Endothelial cell of umbilical vein (primary cell): ENCODE measurements around the gene RRP36. TPM values are rescaled to one million over a fixed set of nuclear protein-coding genes. Genes with fewer than 3 reads are reported as not detected.

Experiments used
- BruUV-seq: library from RNA; stranded (reverse); fragments of 400-500 nt; replicated peaks from 2 replicates; lab custom pipeline; 2021; lab: Mats Ljungman, UMichigan
- CTCF ChIA-PET: fragments of 300-600, 350-600 bp; sonication (Branson Sonifier 250); formaldehyde crosslinking; loops from one replicate; lab custom pipeline; 2021; ENCODE audit warnings: antibody characterized with exemption, inconsistent platforms; lab: Charles Lee
- POLR2A ChIA-PET: fragments of 300-600, 350-600 bp; sonication (Branson Sonifier 250); formaldehyde crosslinking; loops from one replicate; lab custom pipeline; 2021; ENCODE audit warnings: antibody characterized with exemption, inconsistent platforms; lab: Charles Lee
- DNase-seq: peaks from one replicate; pipeline ENCODE4 v3.0.0-alpha.2; 2011; ENCODE audit warnings: low read depth, low spot score
- FAIRE-seq: peaks from 2 replicates; lab custom pipeline; 2011; peaks lifted over from hg19 to GRCh38; lab: Jason Lieb, UNC
- H2AFZ ChIP-seq: 2 replicates; pipeline ENCODE4 v1.6.0; 2012; ENCODE audit warnings: low read depth, low read length, control low read depth, inconsistent platforms
- H3K27ac ChIP-seq: 2 replicates; pipeline ENCODE4 v1.5.1; 2011; ENCODE audit warnings: low read depth, mild to moderate bottlenecking, control low read depth, low read length, moderate library complexity; ENCODE audit not compliant: insufficient read depth
- H3K27me3 ChIP-seq, 2 experiments: 2 replicates each; pipeline versions ENCODE4 v1.6.0 to v1.6.1; 2011; ENCODE audit warnings: low read length in 2 of 2, mixed read lengths in 1 of 2; ENCODE audit not compliant: control insufficient read depth in 2 of 2, insufficient read depth in 2 of 2
- H3K36me3 ChIP-seq, 2 experiments: 2 replicates in 1 of 2; 3 replicates in 1 of 2; pipeline ENCODE4 v1.5.1; 2011; ENCODE audit warnings: low read length in 2 of 2, mild to moderate bottlenecking in 1 of 2, moderate library complexity in 1 of 2; ENCODE audit not compliant: control insufficient read depth in 2 of 2, insufficient read depth in 2 of 2; ENCODE audit errors: extremely low read depth in 1 of 2
- H3K4me1 ChIP-seq: 3 replicates; pipeline ENCODE4 v1.5.1; 2011; ENCODE audit warnings: mild to moderate bottlenecking, low read length; ENCODE audit not compliant: control insufficient read depth, insufficient read depth; ENCODE audit errors: extremely low read depth
- H3K4me2 ChIP-seq: 2 replicates; pipeline ENCODE4 v1.6.1; 2011; ENCODE audit warnings: low read length, control low read depth, mixed read lengths; ENCODE audit not compliant: insufficient read depth
- H3K4me3 ChIP-seq, 3 experiments: fragments of 200-600 bp in 1 of 3; sonication (generic), shearing (Covaris generic) in 1 of 3; replicated peaks in 1 of 3; 2 replicates each; pipeline ENCODE4 v1.5.1; 2011 to 2016; ENCODE audit warnings: control low read depth in 3 of 3, low read length in 3 of 3, mild to moderate bottlenecking in 2 of 3, inconsistent platforms in 1 of 3, low read depth in 1 of 3, moderate library complexity in 1 of 3; ENCODE audit not compliant: insufficient read depth in 1 of 3
- H3K79me2 ChIP-seq: 2 replicates; pipeline ENCODE4 v1.6.0; 2012; ENCODE audit warnings: low read length, inconsistent platforms; ENCODE audit not compliant: control insufficient read depth, insufficient read depth
- H3K9ac ChIP-seq: replicated peaks from 2 replicates; pipeline ENCODE3; 2011; ENCODE audit warnings: low read length, control low read depth; ENCODE audit not compliant: insufficient read depth; ENCODE audit errors: extremely low read depth
- H3K9me1 ChIP-seq: replicated peaks from 3 replicates; pipeline ENCODE4 v1.6.0; 2011; ENCODE audit warnings: mild to moderate bottlenecking, low read length; ENCODE audit not compliant: control insufficient read depth, insufficient read depth; ENCODE audit errors: extremely low read depth
- H3K9me3 ChIP-seq: replicated peaks from 2 replicates; pipeline ENCODE4 v1.5.1; 2012; ENCODE audit warnings: low read length, inconsistent platforms; ENCODE audit not compliant: control insufficient read depth, insufficient read depth
- H4K20me1 ChIP-seq: replicated peaks from 2 replicates; pipeline ENCODE3; 2011; ENCODE audit warnings: mild to moderate bottlenecking, low read length; ENCODE audit not compliant: control insufficient read depth, insufficient read depth; ENCODE audit errors: extremely low read depth
- EZH2 ChIP-seq: IDR thresholded peaks from 2 replicates; pipeline ENCODE4 v1.6.1; 2012; ENCODE audit warnings: borderline replicate concordance, low read depth, mild to moderate bottlenecking, moderate library complexity, low read length, inconsistent platforms; ENCODE audit not compliant: severe bottlenecking
- FOS ChIP-seq: IDR thresholded peaks from 2 replicates; pipeline ENCODE4 v1.6.1; 2011; ENCODE audit warnings: mild to moderate bottlenecking, low read length, moderate library complexity, borderline replicate concordance; ENCODE audit not compliant: insufficient read depth
- GATA2 ChIP-seq: IDR thresholded peaks from 2 replicates; pipeline ENCODE4 v1.7.0; 2011; ENCODE audit warnings: low read depth, mild to moderate bottlenecking, moderate library complexity, mixed read lengths, low read length; ENCODE audit not compliant: insufficient read length, insufficient read depth
- JUN ChIP-seq: IDR thresholded peaks from 2 replicates; pipeline ENCODE4 v1.6.1; 2011; ENCODE audit warnings: borderline replicate concordance, low read depth; ENCODE audit not compliant: insufficient read length, insufficient read depth
- MYC ChIP-seq: IDR thresholded peaks from one replicate; pipeline ENCODE4 v1.6.1; 2011; ENCODE audit warnings: mild to moderate bottlenecking, low read depth, low read length
- POLR2A ChIP-seq: IDR thresholded peaks from 2 replicates; pipeline ENCODE4 v1.6.1; 2012; ENCODE audit warnings: low read depth, mild to moderate bottlenecking, control low read depth, low read length
- POLR2AphosphoS5 ChIP-seq: IDR thresholded peaks from 2 replicates; pipeline ENCODE4 v1.6.1; 2012; ENCODE audit warnings: low read depth, mild to moderate bottlenecking, control low read depth, low read length, moderate library complexity; ENCODE audit not compliant: insufficient read depth
- dilution Hi-C: fragments of 300-500 bp; cut with MboI; formaldehyde crosslinking; loops from one replicate; pipeline ENCODE4 v1.15.0; 2019; ENCODE audit warnings: low sequenced_read_pairs; ENCODE audit not compliant: extremely low pct_ligation_motif_present
- intact Hi-C: fragments of 100-400 bp; cut with micrococcal nuclease; formaldehyde crosslinking; loops from one replicate; pipeline ENCODE4 v1.10.0; 2022
- polyA plus RNA-seq, 4 experiments: library from polyadenylated mRNA; depleted of rRNA in 3 of 4; stranded (reverse) in 3 of 4; unstranded in 1 of 4; fragments of >200 nt; gene quantifications; 2 replicates each; pipeline versions ENCODE4 v1.2.1 to v1.2.3, GENCODE V29; 2011 to 2012; ENCODE audit warnings: missing spikeins in 1 of 4
- total RNA-seq: library from RNA; stranded (reverse); gene quantifications from 2 replicates; pipeline ENCODE4 v1.2.3, GENCODE V29; 2021
- TF ChIP-seq, protein P1 (sequence below), 2 donors: IDR thresholded peaks; 1 replicate in 1 of 2; 2 replicates in 1 of 2; pipeline ENCODE4 v1.5.1; 2011; ENCODE audit warnings: low read length in 2 of 2, mild to moderate bottlenecking in 2 of 2, moderate library complexity in 2 of 2, control low read depth in 1 of 2, inconsistent platforms in 1 of 2, low read depth in 1 of 2; ENCODE audit not compliant: insufficient read depth in 1 of 2; ENCODE audit errors: extremely low read depth in 1 of 2
- TF ChIP-seq, protein P2 (sequence below): IDR thresholded peaks from 2 replicates; pipeline ENCODE4 v1.6.1; 2011; ENCODE audit not compliant: insufficient read depth, insufficient read length

RRP36 gene
- total and polyA plus RNA-seq, 2 donors (not counting 3 experiments of a cell fraction or from before 2014, with no cell fraction given), result 40.2 to 103 TPM

DNA sequence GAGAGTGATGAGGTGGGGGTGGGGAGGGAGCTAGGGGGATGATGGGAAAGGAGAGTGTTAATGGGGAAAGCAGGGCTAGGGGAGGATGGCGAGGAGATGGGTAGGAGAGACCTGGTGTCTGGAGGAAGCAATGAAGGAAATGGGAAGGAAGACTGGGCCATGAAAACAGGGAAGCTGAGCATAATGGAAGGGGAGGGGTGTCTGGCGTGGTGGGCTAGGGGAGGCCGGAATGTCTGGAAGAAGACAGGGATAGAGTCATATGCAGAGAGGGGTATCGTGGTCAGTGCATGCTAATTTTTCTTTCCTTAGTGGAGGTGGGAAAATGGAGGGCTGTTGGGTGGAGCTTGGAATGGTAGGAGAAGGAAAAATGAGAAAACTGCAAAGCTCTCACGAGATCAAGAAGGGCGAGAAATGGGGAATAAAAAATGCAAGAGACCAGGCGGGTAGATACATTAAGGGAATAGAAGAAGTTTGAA lies 7.0 kb upstream of the RRP36 start:
- dilution Hi-C loops, result no loop called here
- Histone ChIP-seq H3K27me3 (no peaks in the 10 kb centered on the region), H4K20me1 (no peaks in the 10 kb centered on the region), H3K9me3 (no peaks in the 10 kb centered on the region), H3K9ac (peak overlapping the region; percentile 90), H3K79me2 (peaks cover 34% of the 10 kb centered on the region), H3K4me3 (peak overlapping the region; percentile 53 to 87 (median 58)), H3K36me3 (peaks cover 5 to 33% of the 10 kb centered on the region in 2 experiments), H2AFZ (no peak overlapping the region), H3K27ac (peak overlapping the region; percentile 52), H3K4me1 (peaks cover 17% of the 10 kb centered on the region), H3K4me2 (peak overlapping the region; percentile 95), H3K9me1 (no peaks in the 10 kb centered on the region)
- FAIRE-seq (no peak), DNase-seq (peak; percentile 44)
- POLR2A ChIA-PET, result interaction anchor here (0.7 to 1.9 kb wide), 7 partner anchors 30 to 85 kb away, joined by 4 to 9 read pairs (median 6); partner anchors contain the start of genes CNPY3, CUL7, KLC4 and MRPL2
- intact Hi-C loops, result loop anchor here (1.0 to 5.0 kb wide), 5 partner anchors 36 to 160 kb away; partner anchors contain the start of genes CNPY3, CUL7, GNMT and PEX6
- CTCF ChIA-PET, result interaction anchor here (0.5 to 8.7 kb wide), 10 partner anchors 18 to 129 kb away, joined by 3 to 55 read pairs (median 4); partner anchors contain the start of genes CNPY3, CUL7 and PEX6
- TF ChIP-seq, protein P1, sequence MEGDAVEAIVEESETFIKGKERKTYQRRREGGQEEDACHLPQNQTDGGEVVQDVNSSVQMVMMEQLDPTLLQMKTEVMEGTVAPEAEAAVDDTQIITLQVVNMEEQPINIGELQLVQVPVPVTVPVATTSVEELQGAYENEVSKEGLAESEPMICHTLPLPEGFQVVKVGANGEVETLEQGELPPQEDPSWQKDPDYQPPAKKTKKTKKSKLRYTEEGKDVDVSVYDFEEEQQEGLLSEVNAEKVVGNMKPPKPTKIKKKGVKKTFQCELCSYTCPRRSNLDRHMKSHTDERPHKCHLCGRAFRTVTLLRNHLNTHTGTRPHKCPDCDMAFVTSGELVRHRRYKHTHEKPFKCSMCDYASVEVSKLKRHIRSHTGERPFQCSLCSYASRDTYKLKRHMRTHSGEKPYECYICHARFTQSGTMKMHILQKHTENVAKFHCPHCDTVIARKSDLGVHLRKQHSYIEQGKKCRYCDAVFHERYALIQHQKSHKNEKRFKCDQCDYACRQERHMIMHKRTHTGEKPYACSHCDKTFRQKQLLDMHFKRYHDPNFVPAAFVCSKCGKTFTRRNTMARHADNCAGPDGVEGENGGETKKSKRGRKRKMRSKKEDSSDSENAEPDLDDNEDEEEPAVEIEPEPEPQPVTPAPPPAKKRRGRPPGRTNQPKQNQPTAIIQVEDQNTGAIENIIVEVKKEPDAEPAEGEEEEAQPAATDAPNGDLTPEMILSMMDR (IDR thresholded peaks at IDR 0.05; ENCODE audit: extremely low read depth in 1 of 2, insufficient read depth in 1 of 2, low read depth in 1 of 2, low read length in 2 of 2), result no peak
- TF ChIP-seq, protein P2, sequence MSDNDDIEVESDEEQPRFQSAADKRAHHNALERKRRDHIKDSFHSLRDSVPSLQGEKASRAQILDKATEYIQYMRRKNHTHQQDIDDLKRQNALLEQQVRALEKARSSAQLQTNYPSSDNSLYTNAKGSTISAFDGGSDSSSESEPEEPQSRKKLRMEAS, result no peak
- TF ChIP-seq POLR2A (no peak), POLR2AphosphoS5 (no peak), FOS (no peak), JUN (no peak), GATA2 (no peak), MYC (no peak), EZH2 (no peak)
- no TSS peak for BruUV-seq
